Activated naive CD8-positive, alpha-beta T cell treated with anti-CD3 and anti-CD28 coated beads, Interleukin-2, amount 50 U/mL, for 24 hours (primary cell): ENCODE measurements around the gene WFS1.

Experiments
- ATAC-seq: fragments of 150-1000 bp; cut with Tn5 transposase; one replicate; pipeline ENCODE4 v1.10.0; 2021
- DNase-seq: peaks from one replicate; pipeline ENCODE4 v3.0.0; 2021
- H3K27ac Mint-ChIP-seq: one replicate; pipeline ENCODE4 v1.8.0; 2021; ENCODE audit warnings: mild to moderate bottlenecking, mixed read lengths
- H3K27me3 Mint-ChIP-seq: one replicate; pipeline ENCODE4 v1.8.0; 2021; ENCODE audit warnings: mixed read lengths
- H3K36me3 Mint-ChIP-seq: one replicate; pipeline ENCODE4 v1.8.0; 2021; ENCODE audit warnings: low read depth, mixed read lengths
- H3K4me1 Mint-ChIP-seq: one replicate; pipeline ENCODE4 v1.8.0; 2021; ENCODE audit warnings: mixed read lengths
- H3K4me3 Mint-ChIP-seq: one replicate; pipeline ENCODE4 v1.8.0; 2021; ENCODE audit warnings: mild to moderate bottlenecking, moderate library complexity, mixed read lengths
- H3K9me3 Mint-ChIP-seq: one replicate; pipeline ENCODE4 v1.8.0; 2021; ENCODE audit warnings: mixed read lengths

The WFS1 gene

GRCh38 chr4:6301732-6302442, 32.2 kb downstream of the WFS1 start:
- DNase-seq = no peak
- Mint-ChIP-seq H3K36me3 (peaks cover 11% of the 10 kb centered on the region), H3K4me1 (no peaks in the 10 kb centered on the region), H3K9me3 (no peaks in the 10 kb centered on the region), H3K4me3 (no peak overlapping the region), H3K27ac (no peak overlapping the region), H3K27me3 (peaks cover 5% of the 10 kb centered on the region)
- ATAC-seq = no peak

- Mint-ChIP-seq H3K27me3 (peaks cover 9% of the 10 kb centered on the region), H3K9me3 (no peaks in the 10 kb centered on the region), H3K36me3 (peaks cover 11% of the 10 kb centered on the region), H3K4me1 (no peaks in the 10 kb centered on the region), H3K4me3 (no peak overlapping the region), H3K27ac (no peak overlapping the region)
- no peak for ATAC-seq
- DNase-seq = no peak
Observed at GRCh38 chr4:6302869-6303268, 33.2 kb downstream of the WFS1 start.

- no peak overlapping the region for H3K4me3 Mint-ChIP-seq
- H3K27ac Mint-ChIP-seq = no peak overlapping the region
- peaks cover 18% of the 10 kb centered on the region for H3K27me3 Mint-ChIP-seq
- ATAC-seq = no peak
- peaks cover 15% of the 10 kb centered on the region for H3K36me3 Mint-ChIP-seq
- DNase-seq = no peak
- no peaks in the 10 kb centered on the region for H3K9me3 Mint-ChIP-seq
- H3K4me1 Mint-ChIP-seq = peaks cover 2% of the 10 kb centered on the region
Observed at GRCh38 chr4:6303943-6304342, 34.3 kb downstream of the WFS1 start.

- Mint-ChIP-seq H3K9me3 (no peaks in the 10 kb centered on the region), H3K4me3 (no peak overlapping the region), H3K36me3 (peaks cover 9% of the 10 kb centered on the region), H3K27ac (no peak overlapping the region), H3K27me3 (peaks cover 32% of the 10 kb centered on the region), H3K4me1 (peaks cover 5% of the 10 kb centered on the region)
- DNase-seq (no peak), ATAC-seq (no peak)
Observed at GRCh38 chr4:6306299-6306698, 36.6 kb downstream of the WFS1 start.

GRCh38 chr4:6307230-6307629, 37.6 kb downstream of the WFS1 start:
- no peak for ATAC-seq
- peaks cover 36% of the 10 kb centered on the region for H3K27me3 Mint-ChIP-seq
- no peak overlapping the region for H3K27ac Mint-ChIP-seq
- peaks cover 5% of the 10 kb centered on the region for H3K4me1 Mint-ChIP-seq
- H3K36me3 Mint-ChIP-seq = peaks cover 5% of the 10 kb centered on the region
- DNase-seq = no peak
- no peaks in the 10 kb centered on the region for H3K9me3 Mint-ChIP-seq
- H3K4me3 Mint-ChIP-seq = no peak overlapping the region

- H3K27me3 Mint-ChIP-seq = peaks cover 36% of the 10 kb centered on the region
- no peak overlapping the region for H3K27ac Mint-ChIP-seq
- H3K4me3 Mint-ChIP-seq = no peak overlapping the region
- peaks cover 3% of the 10 kb centered on the region for H3K36me3 Mint-ChIP-seq
- DNase-seq (no peak), ATAC-seq (no peak)
- H3K9me3 Mint-ChIP-seq = no peaks in the 10 kb centered on the region
- peaks cover 5% of the 10 kb centered on the region for H3K4me1 Mint-ChIP-seq
Observed at GRCh38 chr4:6307891-6308290, 38.2 kb downstream of the WFS1 start.

- no peak overlapping the region for H3K4me3 Mint-ChIP-seq
- DNase-seq (peak; percentile 23), ATAC-seq (peak; percentile 66)
- H3K27ac Mint-ChIP-seq = no peak overlapping the region
- H3K27me3 Mint-ChIP-seq = peaks cover 36% of the 10 kb centered on the region
- peaks cover 5% of the 10 kb centered on the region for H3K4me1 Mint-ChIP-seq
- no peaks in the 10 kb centered on the region for H3K9me3 Mint-ChIP-seq
- peaks cover 3% of the 10 kb centered on the region for H3K36me3 Mint-ChIP-seq
Observed at GRCh38 chr4:6308899-6309643, 39.4 kb downstream of the WFS1 start.

GRCh38 chr4:6309777-6310176, 40.1 kb downstream of the WFS1 start:
- Mint-ChIP-seq H3K27me3 (peaks cover 36% of the 10 kb centered on the region), H3K4me3 (no peak overlapping the region), H3K36me3 (peaks cover 3% of the 10 kb centered on the region), H3K4me1 (peaks cover 5% of the 10 kb centered on the region), H3K9me3 (no peaks in the 10 kb centered on the region), H3K27ac (no peak overlapping the region)
- DNase-seq = no peak
- ATAC-seq = no peak

- no peak overlapping the region for H3K27ac Mint-ChIP-seq
- H3K9me3 Mint-ChIP-seq = no peaks in the 10 kb centered on the region
- ATAC-seq (no peak), DNase-seq (no peak)
- H3K4me3 Mint-ChIP-seq = no peak overlapping the region
- H3K27me3 Mint-ChIP-seq = peaks cover 32% of the 10 kb centered on the region
- H3K36me3 Mint-ChIP-seq = peaks cover 3% of the 10 kb centered on the region
- H3K4me1 Mint-ChIP-seq = peaks cover 5% of the 10 kb centered on the region
Observed at GRCh38 chr4:6313216-6313615, 43.6 kb downstream of the WFS1 start.

GRCh38 chr4:6316461-6317003, 46.9 kb downstream of the WFS1 start:
- no peaks in the 10 kb centered on the region for H3K4me1 Mint-ChIP-seq
- no peak overlapping the region for H3K27ac Mint-ChIP-seq
- ATAC-seq (no peak), DNase-seq (no peak)
- no peak overlapping the region for H3K4me3 Mint-ChIP-seq
- no peaks in the 10 kb centered on the region for H3K9me3 Mint-ChIP-seq
- H3K36me3 Mint-ChIP-seq = no peaks in the 10 kb centered on the region
- H3K27me3 Mint-ChIP-seq = peaks cover 23% of the 10 kb centered on the region

- DNase-seq (no peak), ATAC-seq (no peak)
- Mint-ChIP-seq H3K27ac (no peak overlapping the region), H3K27me3 (peaks cover 32% of the 10 kb centered on the region), H3K4me1 (no peaks in the 10 kb centered on the region), H3K4me3 (no peak overlapping the region), H3K9me3 (no peaks in the 10 kb centered on the region), H3K36me3 (no peaks in the 10 kb centered on the region)
Observed at GRCh38 chr4:6318206-6318605, 48.6 kb downstream of the WFS1 start.

- no peak overlapping the region for H3K4me3 Mint-ChIP-seq
- ATAC-seq (no peak), DNase-seq (no peak)
- no peaks in the 10 kb centered on the region for H3K36me3 Mint-ChIP-seq
- H3K9me3 Mint-ChIP-seq = no peaks in the 10 kb centered on the region
- H3K27ac Mint-ChIP-seq = no peak overlapping the region
- peaks cover 36% of the 10 kb centered on the region for H3K27me3 Mint-ChIP-seq
- H3K4me1 Mint-ChIP-seq = no peaks in the 10 kb centered on the region
Observed at GRCh38 chr4:6319530-6320150, 50.0 kb downstream of the WFS1 start.

GRCh38 chr4:6320663-6321062, 51.0 kb downstream of the WFS1 start:
- ATAC-seq = no peak
- H3K4me1 Mint-ChIP-seq = no peaks in the 10 kb centered on the region

GRCh38 chr4:6321361-6321760, 51.7 kb downstream of the WFS1 start:
- no peaks in the 10 kb centered on the region for H3K4me1 Mint-ChIP-seq
- no peak overlapping the region for H3K4me3 Mint-ChIP-seq
- H3K27ac Mint-ChIP-seq = no peak overlapping the region
- ATAC-seq = no peak
- no peak for DNase-seq
- no peaks in the 10 kb centered on the region for H3K9me3 Mint-ChIP-seq
- H3K27me3 Mint-ChIP-seq = peaks cover 42% of the 10 kb centered on the region
- no peaks in the 10 kb centered on the region for H3K36me3 Mint-ChIP-seq

More at GRCh38 chr4:6320663-6321062, 51.0 kb downstream of the WFS1 start:
- H3K27ac Mint-ChIP-seq = no peak overlapping the region
- H3K36me3 Mint-ChIP-seq = no peaks in the 10 kb centered on the region
- peaks cover 39% of the 10 kb centered on the region for H3K27me3 Mint-ChIP-seq
- no peak overlapping the region for H3K4me3 Mint-ChIP-seq
- no peak for DNase-seq
- H3K9me3 Mint-ChIP-seq = no peaks in the 10 kb centered on the region
